Endothelial cell (in vitro differentiated cells): ENCODE measurements around the gene NAA80. TPM values are rescaled to one million over a fixed set of nuclear protein-coding genes. Genes with fewer than 3 reads are reported as not detected.
A peak's percentile ranks its signal among the peaks of the same experiment; 100 is the strongest.
"Not testable (repeated sequence)": the region's sequence is repeated elsewhere in the genome, so short reads cannot be mapped to it uniquely, and the experiment has no call there.

Experiments used
- DNase-seq: peaks from one replicate; pipeline ENCODE4 v3.0.0; 2021; ENCODE audit warnings: low spot score
- H3K27ac Mint-ChIP-seq: one replicate; pipeline ENCODE4 v1.8.0; 2021; ENCODE audit warnings: mixed read lengths, inconsistent platforms; ENCODE audit not compliant: unreplicated experiment
- H3K27me3 Mint-ChIP-seq: one replicate; pipeline ENCODE4 v1.8.0; 2021; ENCODE audit warnings: mild to moderate bottlenecking, moderate library complexity, mixed read lengths, inconsistent platforms; ENCODE audit not compliant: unreplicated experiment
- H3K36me3 Mint-ChIP-seq: one replicate; pipeline ENCODE4 v1.8.0; 2021; ENCODE audit warnings: mild to moderate bottlenecking, low read depth, mixed read lengths, inconsistent platforms; ENCODE audit not compliant: unreplicated experiment
- H3K4me1 Mint-ChIP-seq: one replicate; pipeline ENCODE4 v1.8.0; 2021; ENCODE audit warnings: mild to moderate bottlenecking, mixed read lengths, inconsistent platforms; ENCODE audit not compliant: unreplicated experiment
- H3K4me3 Mint-ChIP-seq: one replicate; pipeline ENCODE4 v1.8.0; 2021; ENCODE audit warnings: mild to moderate bottlenecking, mixed read lengths, inconsistent platforms; ENCODE audit not compliant: unreplicated experiment
- H3K9me3 Mint-ChIP-seq: one replicate; pipeline ENCODE4 v1.8.0; 2021; ENCODE audit warnings: mixed read lengths, inconsistent platforms; ENCODE audit not compliant: unreplicated experiment
- CTCF ChIP-seq: fragments of 200-600 bp; sonication (generic); IDR thresholded peaks from one replicate; pipeline ENCODE4 v1.5.0; 2021; ENCODE audit warnings: antibody characterized with exemption; ENCODE audit not compliant: unreplicated experiment
- total RNA-seq: library from RNA; stranded (reverse); fragmentation: NEBNext Ultra II Directional; extraction: Animal tissue kit (Norgen Biotek cat#: 25700); gene quantifications from one replicate; pipeline ENCODE4 v1.2.1, GENCODE V29; 2021; ENCODE audit not compliant: unreplicated experiment

NAA80 gene
- total RNA-seq, 1 donor from 2014 or later = 17.1 TPM

- Mint-ChIP-seq H3K36me3 (peaks cover 41% of the 10 kb centered on the region), H3K4me3 (peak overlapping the region; percentile 38), H3K9me3 (no peaks in the 10 kb centered on the region), H3K27me3 (peaks cover 14% of the 10 kb centered on the region), H3K4me1 (peaks cover 31% of the 10 kb centered on the region), H3K27ac (peak overlapping the region; percentile 7)
- no peak for DNase-seq
- no peak for TF ChIP-seq CTCF
Measured at GRCh38 chr3:50314816-50315215, 15.6 kb upstream of the NAA80 start.

GRCh38 chr3:50314342-50314741 is 15.1 kb upstream of the NAA80 start:
- H3K9me3 Mint-ChIP-seq = no peaks in the 10 kb centered on the region
- H3K27ac Mint-ChIP-seq = peak overlapping the region; percentile 50

GRCh38 chr3:50312041-50312440 is 12.8 kb upstream of the NAA80 start:
- not testable (repeated sequence) for H3K4me3 Mint-ChIP-seq, H3K9me3 Mint-ChIP-seq, DNase-seq, H3K27me3 Mint-ChIP-seq, H3K27ac Mint-ChIP-seq
- Mint-ChIP-seq H3K4me1 (peaks cover 16% of the 10 kb centered on the region), H3K36me3 (peaks cover 28% of the 10 kb centered on the region)

More at GRCh38 chr3:50314342-50314741, 15.1 kb upstream of the NAA80 start:
- H3K36me3 Mint-ChIP-seq = peaks cover 39% of the 10 kb centered on the region
- TF ChIP-seq CTCF = no peak
- peaks cover 27% of the 10 kb centered on the region for H3K4me1 Mint-ChIP-seq
- H3K27me3 Mint-ChIP-seq = peaks cover 9% of the 10 kb centered on the region
- H3K4me3 Mint-ChIP-seq = peak overlapping the region; percentile 81
- no peak for DNase-seq

- Mint-ChIP-seq H3K4me1 (peaks cover 9% of the 10 kb centered on the region), H3K9me3 (no peaks in the 10 kb centered on the region), H3K4me3 (no peak overlapping the region), H3K36me3 (peaks cover under 1% of the 10 kb centered on the region), H3K27me3 (peaks cover 5% of the 10 kb centered on the region), H3K27ac (no peak overlapping the region)
- no peak for TF ChIP-seq CTCF
- no peak for DNase-seq
Measured at GRCh38 chr3:50304601-50305000, 5.4 kb upstream of the NAA80 start.

- peaks cover 5% of the 10 kb centered on the region for H3K27me3 Mint-ChIP-seq
- DNase-seq = no peak
- no peak within 1 kb of the TSS for H3K4me3 Mint-ChIP-seq
Measured at GRCh38 chr3:50303013-50303815, 4.0 kb upstream of the NAA80 start, which contains the start of gene HYAL1. Gene HYAL1, minus strand, starts transcription at chr3:50303574. Its CDS starts 618 bp downstream, at chr3:50302956.

More at GRCh38 chr3:50303013-50303815, 4.0 kb upstream of the NAA80 start, which contains the start of gene HYAL1:
- no peaks in the 10 kb centered on the region for H3K9me3 Mint-ChIP-seq
- H3K27ac Mint-ChIP-seq = no peak within 1 kb of the TSS
- no peaks in the 10 kb centered on the region for H3K36me3 Mint-ChIP-seq
- H3K4me1 Mint-ChIP-seq = peaks cover 10% of the 10 kb centered on the region
- TF ChIP-seq CTCF = no peak
